Lower leg skin (tissue), 4 donors: Measurements from ENCODE around the gene PKMYT1. TPM values are rescaled to one million over a fixed set of nuclear protein-coding genes. Genes with fewer than 3 reads are reported as not detected.

Experiments used
- DNase-seq, 2 donors: peaks; one replicate each; pipeline ENCODE4 v3.0.0-alpha.2; 2019; ENCODE audit warnings: low spot score in 2 of 2
- H3K4me3 ChIP-seq: fragments of 200-600 bp; sonication (generic); 2 replicates; pipeline ENCODE4 v1.5.1; 2017; ENCODE audit warnings: mild to moderate bottlenecking, low read depth; ENCODE audit not compliant: poor library complexity, severe bottlenecking
- CTCF ChIP-seq, 3 donors: fragments of 450-650 bp; IDR thresholded peaks; one replicate each; pipeline ENCODE4 v1.5.1; 2016; ENCODE audit warnings: antibody characterized with exemption in 3 of 3, mild to moderate bottlenecking in 3 of 3, moderate library complexity in 2 of 3
- POLR2A ChIP-seq, 2 donors: fragments of 450-650 bp; IDR thresholded peaks; one replicate each; pipeline ENCODE4 v1.6.1; 2016 to 2017; ENCODE audit warnings: antibody characterized with exemption in 2 of 2, mild to moderate bottlenecking in 1 of 2, moderate library complexity in 1 of 2
- WGBS, 2 donors: methylation state at CpG; one replicate each; pipeline ENCODE4 v1.1.5; 2018; 5-methylcytosine and 5-hydroxymethylcytosine counted together
- intact Hi-C: fragments of 100-400 bp; cut with DNase I; formaldehyde crosslinking; loops from one replicate; pipeline ENCODE4 v1.15.0; 2023; ENCODE audit warnings: low total_unique reads
- total RNA-seq, 4 donors: library from RNA; depleted of rRNA; stranded (reverse); fragments of >200 nt; gene quantifications; one replicate each; pipeline ENCODE4 v1.1.0, GENCODE V29; 2016

PKMYT1 gene
- total RNA-seq, 4 donors from 2014 or later = 3.0 to 7.4 (median 3.9) TPM

GRCh38 chr16:2981899-2982250 is 1.6 kb upstream of the PKMYT1 start:
- 73 to 74% methylated on average over 4 of the region's 4 CpGs for WGBS, 2 donors
- TF ChIP-seq POLR2A (IDR thresholded peaks at IDR 0.05) (no peak), CTCF (IDR thresholded peaks at IDR 0.05) (no peak)
- DNase-seq = no peak
- no peak overlapping the region for H3K4me3 ChIP-seq
- intact Hi-C loops = no loop called here

GRCh38 chr16:2981177-2981898 is 1.1 kb upstream of the PKMYT1 start:
- no peak overlapping the region for H3K4me3 ChIP-seq
- no peak for DNase-seq
- TF ChIP-seq CTCF (IDR thresholded peaks at IDR 0.05) (no peak), POLR2A (IDR thresholded peaks at IDR 0.05) (no peak)
- intact Hi-C loops = no loop called here
- WGBS, 2 donors = 66 to 69% methylated on average over 33 of the region's 33 CpGs

- WGBS, 2 donors = 2 to 7% methylated on average over 33 to 39 of the region's 43 CpGs
- TF ChIP-seq CTCF (IDR thresholded peaks at IDR 0.05) = no peak
- H3K4me3 ChIP-seq = no peak overlapping the region
- intact Hi-C loops = no loop called here
- DNase-seq = no peak
These were observed 498 bp downstream of the PKMYT1 start for GRCh38 chr16:2979669-2980226.

GRCh38 chr16:2977440-2977839 is 2.8 kb downstream of the PKMYT1 start:
- no peak for DNase-seq
- no peak overlapping the region for H3K4me3 ChIP-seq
- WGBS, 2 donors = 68 to 84% methylated on average over 6 of the region's 6 CpGs
- intact Hi-C loops = no loop called here
- no peak for TF ChIP-seq POLR2A (IDR thresholded peaks at IDR 0.05)
- no peak for TF ChIP-seq CTCF (IDR thresholded peaks at IDR 0.05)

GRCh38 chr16:2976673-2977072 is 3.6 kb downstream of the PKMYT1 start:
- 88 to 95% methylated on average over 13 to 15 of the region's 15 CpGs for WGBS, 2 donors
- DNase-seq = no peak
- H3K4me3 ChIP-seq = no peak overlapping the region
- intact Hi-C loops = no loop called here
- TF ChIP-seq POLR2A (IDR thresholded peaks at IDR 0.05) = no peak
- no peak for TF ChIP-seq CTCF (IDR thresholded peaks at IDR 0.05)

GRCh38 chr16:2976201-2976600 is 4.0 kb downstream of the PKMYT1 start:
- DNase-seq = no peak
- intact Hi-C loops = no loop called here
- no peak overlapping the region for H3K4me3 ChIP-seq
- 64 to 86% methylated on average over 7 of the region's 7 CpGs for WGBS, 2 donors
- TF ChIP-seq CTCF (IDR thresholded peaks at IDR 0.05) (no peak), POLR2A (IDR thresholded peaks at IDR 0.05) (no peak)
